WTC11 (cell line): ENCODE measurements around the gene ZPBP. TPM values are rescaled to one million over a fixed set of nuclear protein-coding genes. Genes with fewer than 3 reads are reported as not detected.

Experiments
- ATAC-seq: fragments of 200-7000 bp; cut with Tn5 transposase; 2 replicates; pipeline ENCODE4 v1.10.0; 2021; ENCODE audit warnings: mild to moderate bottlenecking, moderate library complexity
- CTCF ChIA-PET: fragments of 300-600 bp; sonication (Branson Sonifier 250); formaldehyde crosslinking; loops from one replicate; lab custom pipeline; 2021; ENCODE audit warnings: antibody characterized with exemption; lab: Charles Lee
- POLR2A ChIA-PET: fragments of 350-600 bp; sonication (Branson Sonifier 250); formaldehyde crosslinking; loops from one replicate; lab custom pipeline; 2021; ENCODE audit warnings: antibody characterized with exemption; lab: Charles Lee
- DNase-seq: peaks from one replicate; pipeline ENCODE4 v3.0.0; 2021; ENCODE audit warnings: low spot score
- H3K27ac Mint-ChIP-seq: 2 replicates; pipeline ENCODE4 v1.8.0; 2021; ENCODE audit warnings: mixed read lengths
- H3K27me3 Mint-ChIP-seq: 2 replicates; pipeline ENCODE4 v1.8.0; 2021; ENCODE audit warnings: low read depth, mild to moderate bottlenecking, moderate library complexity, mixed read lengths
- H3K36me3 Mint-ChIP-seq: 2 replicates; pipeline ENCODE4 v1.8.0; 2021; ENCODE audit warnings: mixed read lengths
- H3K4me1 Mint-ChIP-seq: 2 replicates; pipeline ENCODE4 v1.8.0; 2022; ENCODE audit warnings: mixed read lengths
- H3K4me3 Mint-ChIP-seq: 2 replicates; pipeline ENCODE4 v1.8.0; 2021; ENCODE audit warnings: mild to moderate bottlenecking, moderate library complexity, mixed read lengths
- H3K9me3 Mint-ChIP-seq: 2 replicates; pipeline ENCODE4 v1.8.0; 2021; ENCODE audit warnings: mixed read lengths
- E2F4 ChIP-seq: sonication (generic); formaldehyde crosslinking; IDR thresholded peaks from 2 replicates; pipeline ENCODE4 v1.8.1; 2022; ENCODE audit warnings: low read depth, mild to moderate bottlenecking, moderate library complexity, missing genetic modification reagents, borderline replicate concordance
- GTF2I ChIP-seq: fragments of 250-450 bp; sonication (Bioruptor Pico); conservative IDR thresholded peaks from 2 replicates; pipeline ENCODE4 v1.4.0; 2021; ENCODE audit warnings: mild to moderate bottlenecking
- MAX ChIP-seq: sonication (generic); formaldehyde crosslinking; IDR thresholded peaks from 2 replicates; pipeline ENCODE4 v1.8.0; 2022; ENCODE audit warnings: mild to moderate bottlenecking, missing genetic modification reagents
- NFE2L1 ChIP-seq: sonication (generic); formaldehyde crosslinking; IDR thresholded peaks from 2 replicates; pipeline ENCODE4 v1.8.1; 2023; ENCODE audit warnings: missing genetic modification reagents
- NR2C2 ChIP-seq: sonication (generic); formaldehyde crosslinking; IDR thresholded peaks from 2 replicates; pipeline ENCODE4 v1.8.0; 2022; ENCODE audit warnings: mild to moderate bottlenecking, missing genetic modification reagents
- OVOL2 ChIP-seq: fragments of 250-450 bp; sonication (Bioruptor Pico); IDR thresholded peaks from 2 replicates; pipeline ENCODE4 v1.9.0; 2021; ENCODE audit warnings: mild to moderate bottlenecking, borderline replicate concordance
- PRRX2 ChIP-seq: fragments of 250-450 bp; sonication (Bioruptor Pico); IDR thresholded peaks from 2 replicates; pipeline ENCODE4 v1.8.0; 2021; ENCODE audit warnings: mild to moderate bottlenecking
- SMAD4 ChIP-seq: sonication (generic); formaldehyde crosslinking; IDR thresholded peaks from 2 replicates; pipeline ENCODE4 v1.8.0; 2022; ENCODE audit warnings: mild to moderate bottlenecking, missing genetic modification reagents
- SOX15 ChIP-seq: fragments of 250-450 bp; sonication (Bioruptor Pico); IDR thresholded peaks from 2 replicates; pipeline ENCODE4 v1.9.0; 2021; ENCODE audit warnings: mild to moderate bottlenecking
- SP1 ChIP-seq: sonication (generic); formaldehyde crosslinking; conservative IDR thresholded peaks from 2 replicates; pipeline ENCODE4 v1.8.1; 2022; ENCODE audit warnings: missing genetic modification reagents
- ZNF121 ChIP-seq: sonication (generic); formaldehyde crosslinking; IDR thresholded peaks from 2 replicates; pipeline ENCODE4 v1.8.0; 2023; ENCODE audit warnings: missing genetic modification reagents
- ZNF138 ChIP-seq: sonication (generic); formaldehyde crosslinking; conservative IDR thresholded peaks from 2 replicates; pipeline ENCODE4 v1.8.1; 2022; ENCODE audit warnings: mild to moderate bottlenecking, moderate library complexity, missing genetic modification reagents
- ZNF423 ChIP-seq: fragments of 250-450 bp; sonication (Bioruptor Pico); IDR thresholded peaks from 2 replicates; pipeline ENCODE4 v2.1.2; 2022; ENCODE audit warnings: mild to moderate bottlenecking, moderate library complexity
- total RNA-seq: library from RNA; stranded (reverse); gene quantifications from 3 replicates; pipeline ENCODE4 v1.2.3, GENCODE V29; 2021
- TF ChIP-seq, protein P1 (sequence below): sonication (generic); formaldehyde crosslinking; IDR thresholded peaks from 2 replicates; pipeline ENCODE4 v1.8.0; 2022; ENCODE audit warnings: mild to moderate bottlenecking, missing genetic modification reagents
- TF ChIP-seq, protein P2 (sequence below): sonication (generic); formaldehyde crosslinking; IDR thresholded peaks from 2 replicates; pipeline ENCODE4 v1.8.1; 2023; ENCODE audit warnings: mild to moderate bottlenecking, missing genetic modification reagents, moderate library complexity
- TF ChIP-seq, protein P3 (sequence below): sonication (generic); formaldehyde crosslinking; IDR thresholded peaks from 2 replicates; pipeline ENCODE4 v1.8.0; 2022; ENCODE audit warnings: mild to moderate bottlenecking, missing genetic modification reagents
- TF ChIP-seq, protein P4 (sequence below): sonication (generic); formaldehyde crosslinking; IDR thresholded peaks from 2 replicates; pipeline ENCODE4 v1.8.1; 2023; ENCODE audit warnings: mild to moderate bottlenecking, missing genetic modification reagents
- TF ChIP-seq, protein P5 (sequence below): sonication (generic); formaldehyde crosslinking; IDR thresholded peaks from 2 replicates; pipeline ENCODE4 v1.8.1; 2023; ENCODE audit warnings: mild to moderate bottlenecking, missing genetic modification reagents, borderline replicate concordance
- TF ChIP-seq, protein P6 (sequence below): fragments of 250-450 bp; sonication (Bioruptor Pico); conservative IDR thresholded peaks from 2 replicates; pipeline ENCODE4 v1.9.0; 2021; ENCODE audit warnings: mild to moderate bottlenecking
- TF ChIP-seq, protein P7 (sequence below): fragments of 250-450 bp; sonication (Bioruptor Pico); IDR thresholded peaks from 2 replicates; pipeline ENCODE4 v1.9.0; 2021; ENCODE audit warnings: mild to moderate bottlenecking

ZPBP gene
- total RNA-seq, 1 experiment from 2014 or later: not detected

- Mint-ChIP-seq H3K27ac (no peak overlapping the region), H3K4me1 (peaks cover 8% of the 10 kb centered on the region), H3K27me3 (no peaks in the 10 kb centered on the region), H3K4me3 (no peak overlapping the region), H3K9me3 (peaks cover 4% of the 10 kb centered on the region; the same call in 1 of the 2 replicates), H3K36me3 (no peaks in the 10 kb centered on the region)
- TF ChIP-seq, protein P1, sequence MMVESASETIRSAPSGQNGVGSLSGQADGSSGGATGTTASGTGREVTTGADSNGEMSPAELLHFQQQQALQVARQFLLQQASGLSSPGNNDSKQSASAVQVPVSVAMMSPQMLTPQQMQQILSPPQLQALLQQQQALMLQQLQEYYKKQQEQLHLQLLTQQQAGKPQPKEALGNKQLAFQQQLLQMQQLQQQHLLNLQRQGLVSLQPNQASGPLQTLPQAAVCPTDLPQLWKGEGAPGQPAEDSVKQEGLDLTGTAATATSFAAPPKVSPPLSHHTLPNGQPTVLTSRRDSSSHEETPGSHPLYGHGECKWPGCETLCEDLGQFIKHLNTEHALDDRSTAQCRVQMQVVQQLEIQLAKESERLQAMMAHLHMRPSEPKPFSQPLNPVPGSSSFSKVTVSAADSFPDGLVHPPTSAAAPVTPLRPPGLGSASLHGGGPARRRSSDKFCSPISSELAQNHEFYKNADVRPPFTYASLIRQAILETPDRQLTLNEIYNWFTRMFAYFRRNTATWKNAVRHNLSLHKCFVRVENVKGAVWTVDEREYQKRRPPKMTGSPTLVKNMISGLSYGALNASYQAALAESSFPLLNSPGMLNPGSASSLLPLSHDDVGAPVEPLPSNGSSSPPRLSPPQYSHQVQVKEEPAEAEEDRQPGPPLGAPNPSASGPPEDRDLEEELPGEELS: no peak
- TF ChIP-seq SOX15 (CRISPR knock-in tag) (no peak), MAX (CRISPR knock-in tag) (no peak), ZNF138 (CRISPR knock-in tag) (no peak), PRRX2 (CRISPR knock-in tag) (no peak), ZNF121 (CRISPR knock-in tag) (no peak), E2F4 (CRISPR knock-in tag) (no peak), SMAD4 (no peak), GTF2I (CRISPR knock-in tag) (no peak), NR2C2 (CRISPR knock-in tag) (no peak), SP1 (CRISPR knock-in tag) (no peak), OVOL2 (CRISPR knock-in tag) (no peak), NFE2L1 (CRISPR knock-in tag) (no peak), ZNF423 (CRISPR knock-in tag) (no peak)
- TF ChIP-seq, protein P2, sequence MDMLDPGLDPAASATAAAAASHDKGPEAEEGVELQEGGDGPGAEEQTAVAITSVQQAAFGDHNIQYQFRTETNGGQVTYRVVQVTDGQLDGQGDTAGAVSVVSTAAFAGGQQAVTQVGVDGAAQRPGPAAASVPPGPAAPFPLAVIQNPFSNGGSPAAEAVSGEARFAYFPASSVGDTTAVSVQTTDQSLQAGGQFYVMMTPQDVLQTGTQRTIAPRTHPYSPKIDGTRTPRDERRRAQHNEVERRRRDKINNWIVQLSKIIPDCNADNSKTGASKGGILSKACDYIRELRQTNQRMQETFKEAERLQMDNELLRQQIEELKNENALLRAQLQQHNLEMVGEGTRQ: no peak
- TF ChIP-seq, protein P3, sequence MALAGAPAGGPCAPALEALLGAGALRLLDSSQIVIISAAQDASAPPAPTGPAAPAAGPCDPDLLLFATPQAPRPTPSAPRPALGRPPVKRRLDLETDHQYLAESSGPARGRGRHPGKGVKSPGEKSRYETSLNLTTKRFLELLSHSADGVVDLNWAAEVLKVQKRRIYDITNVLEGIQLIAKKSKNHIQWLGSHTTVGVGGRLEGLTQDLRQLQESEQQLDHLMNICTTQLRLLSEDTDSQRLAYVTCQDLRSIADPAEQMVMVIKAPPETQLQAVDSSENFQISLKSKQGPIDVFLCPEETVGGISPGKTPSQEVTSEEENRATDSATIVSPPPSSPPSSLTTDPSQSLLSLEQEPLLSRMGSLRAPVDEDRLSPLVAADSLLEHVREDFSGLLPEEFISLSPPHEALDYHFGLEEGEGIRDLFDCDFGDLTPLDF (CRISPR knock-in tag): no peak
- TF ChIP-seq, protein P4, sequence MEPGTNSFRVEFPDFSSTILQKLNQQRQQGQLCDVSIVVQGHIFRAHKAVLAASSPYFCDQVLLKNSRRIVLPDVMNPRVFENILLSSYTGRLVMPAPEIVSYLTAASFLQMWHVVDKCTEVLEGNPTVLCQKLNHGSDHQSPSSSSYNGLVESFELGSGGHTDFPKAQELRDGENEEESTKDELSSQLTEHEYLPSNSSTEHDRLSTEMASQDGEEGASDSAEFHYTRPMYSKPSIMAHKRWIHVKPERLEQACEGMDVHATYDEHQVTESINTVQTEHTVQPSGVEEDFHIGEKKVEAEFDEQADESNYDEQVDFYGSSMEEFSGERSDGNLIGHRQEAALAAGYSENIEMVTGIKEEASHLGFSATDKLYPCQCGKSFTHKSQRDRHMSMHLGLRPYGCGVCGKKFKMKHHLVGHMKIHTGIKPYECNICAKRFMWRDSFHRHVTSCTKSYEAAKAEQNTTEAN (CRISPR knock-in tag): no peak
- TF ChIP-seq, protein P5, sequence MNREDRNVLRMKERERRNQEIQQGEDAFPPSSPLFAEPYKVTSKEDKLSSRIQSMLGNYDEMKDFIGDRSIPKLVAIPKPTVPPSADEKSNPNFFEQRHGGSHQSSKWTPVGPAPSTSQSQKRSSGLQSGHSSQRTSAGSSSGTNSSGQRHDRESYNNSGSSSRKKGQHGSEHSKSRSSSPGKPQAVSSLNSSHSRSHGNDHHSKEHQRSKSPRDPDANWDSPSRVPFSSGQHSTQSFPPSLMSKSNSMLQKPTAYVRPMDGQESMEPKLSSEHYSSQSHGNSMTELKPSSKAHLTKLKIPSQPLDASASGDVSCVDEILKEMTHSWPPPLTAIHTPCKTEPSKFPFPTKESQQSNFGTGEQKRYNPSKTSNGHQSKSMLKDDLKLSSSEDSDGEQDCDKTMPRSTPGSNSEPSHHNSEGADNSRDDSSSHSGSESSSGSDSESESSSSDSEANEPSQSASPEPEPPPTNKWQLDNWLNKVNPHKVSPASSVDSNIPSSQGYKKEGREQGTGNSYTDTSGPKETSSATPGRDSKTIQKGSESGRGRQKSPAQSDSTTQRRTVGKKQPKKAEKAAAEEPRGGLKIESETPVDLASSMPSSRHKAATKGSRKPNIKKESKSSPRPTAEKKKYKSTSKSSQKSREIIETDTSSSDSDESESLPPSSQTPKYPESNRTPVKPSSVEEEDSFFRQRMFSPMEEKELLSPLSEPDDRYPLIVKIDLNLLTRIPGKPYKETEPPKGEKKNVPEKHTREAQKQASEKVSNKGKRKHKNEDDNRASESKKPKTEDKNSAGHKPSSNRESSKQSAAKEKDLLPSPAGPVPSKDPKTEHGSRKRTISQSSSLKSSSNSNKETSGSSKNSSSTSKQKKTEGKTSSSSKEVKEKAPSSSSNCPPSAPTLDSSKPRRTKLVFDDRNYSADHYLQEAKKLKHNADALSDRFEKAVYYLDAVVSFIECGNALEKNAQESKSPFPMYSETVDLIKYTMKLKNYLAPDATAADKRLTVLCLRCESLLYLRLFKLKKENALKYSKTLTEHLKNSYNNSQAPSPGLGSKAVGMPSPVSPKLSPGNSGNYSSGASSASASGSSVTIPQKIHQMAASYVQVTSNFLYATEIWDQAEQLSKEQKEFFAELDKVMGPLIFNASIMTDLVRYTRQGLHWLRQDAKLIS: no peak
- TF ChIP-seq, protein P6, sequence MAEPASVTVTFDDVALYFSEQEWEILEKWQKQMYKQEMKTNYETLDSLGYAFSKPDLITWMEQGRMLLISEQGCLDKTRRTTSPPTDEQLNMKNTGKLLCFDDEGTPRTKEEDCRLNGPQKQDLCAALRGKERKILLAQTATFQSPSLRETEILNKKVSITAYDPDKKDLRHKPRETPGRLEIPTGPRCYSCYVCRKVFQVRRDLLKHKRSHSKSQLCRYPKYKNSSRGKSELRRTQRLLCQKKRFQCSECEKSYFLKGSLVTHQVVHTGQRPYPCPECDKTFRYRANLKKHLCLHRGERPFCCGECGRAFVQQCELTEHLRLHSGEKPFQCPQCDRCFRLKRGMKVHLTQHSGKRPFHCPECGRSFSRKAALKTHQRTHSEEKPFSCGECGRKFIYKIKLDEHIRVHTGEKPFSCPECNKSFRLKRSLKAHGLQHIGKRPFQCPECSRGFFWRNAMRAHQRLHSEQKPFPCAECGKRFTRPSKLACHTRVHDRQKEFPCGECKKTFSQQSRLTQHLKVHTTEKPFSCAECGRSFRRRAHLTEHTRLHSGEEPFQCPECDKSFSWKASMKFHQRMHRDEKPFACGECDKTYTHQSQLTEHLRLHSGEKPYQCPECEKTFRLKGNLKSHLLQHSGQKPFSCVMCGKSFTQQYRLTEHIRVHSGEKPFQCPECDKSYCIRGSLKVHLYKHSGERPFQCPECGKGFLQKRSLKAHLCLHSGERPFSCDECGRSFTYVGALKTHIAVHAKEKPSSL (CRISPR knock-in tag): no peak
- TF ChIP-seq, protein P7, sequence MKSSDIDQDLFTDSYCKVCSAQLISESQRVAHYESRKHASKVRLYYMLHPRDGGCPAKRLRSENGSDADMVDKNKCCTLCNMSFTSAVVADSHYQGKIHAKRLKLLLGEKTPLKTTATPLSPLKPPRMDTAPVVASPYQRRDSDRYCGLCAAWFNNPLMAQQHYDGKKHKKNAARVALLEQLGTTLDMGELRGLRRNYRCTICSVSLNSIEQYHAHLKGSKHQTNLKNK (CRISPR knock-in tag): no peak
- no peak for DNase-seq
- no peak for ATAC-seq
- ChIA-PET POLR2A (no interaction called here), CTCF (interaction anchor here (1.5 kb wide), 1 partner anchor 55 kb away, joined by 4 read pairs; no protein-coding TSS in a partner anchor)
Measured at GRCh38 chr7:50037086-50037485, 56.0 kb downstream of the ZPBP start.
